ENCODE measurements around the gene ZNF112. TPM values are rescaled to one million over a fixed set of nuclear protein-coding genes. Genes with fewer than 3 reads are reported as not detected.
A peak's percentile ranks its signal among the peaks of the same experiment; 100 is the strongest.
"Not testable (repeated sequence)": the region's sequence is repeated elsewhere in the genome, so short reads cannot be mapped to it uniquely, and the experiment has no call there.

ZNF112 gene
- polyA plus RNA-seq, 1 of the 3 experiments (the other 2 are of a cell fraction): 2.5 TPM

GRCh38 chr19:44341794-44342193, 14.7 kb downstream of the ZNF112 start:
- WGBS (ENCODE audit: low lambda C conversion rate): 86% methylated on average over 2 of the region's 2 CpGs
- Histone ChIP-seq H3K9me3 (0 out of 2 replicates have a peak, but pooled peaks cover 5% of the 10 kb centered on the region), H3K9ac (no peak overlapping the region), H3K27me3 (ENCODE audit: insufficient read depth) (no peaks in the 10 kb centered on the region), H3F3A (replicated peaks; ENCODE audit: insufficient read depth) (no peaks in the 10 kb centered on the region), H3K9me2 (no peaks in the 10 kb centered on the region), H2AFZ (ENCODE audit: low read depth) (no peak overlapping the region), H4K20me1 (ENCODE audit: insufficient read depth) (no peaks in the 10 kb centered on the region), H3K79me2 (ENCODE audit: insufficient read depth) (peaks cover 13% of the 10 kb centered on the region; the same call in 1 of the 2 replicates), H3K4me2 (no peak overlapping the region), H3K36me3 (replicated peaks in 1 of 2; ENCODE audit: control insufficient read depth in 1 of 2, insufficient read depth in 2 of 2, low read length in 1 of 2) (peaks cover 49 to 61% of the 10 kb centered on the region in 2 experiments), H3K4me3 (ENCODE audit: low read depth in 2 of 2, low read length in 1 of 2) (no peak overlapping the region), H3K27ac (ENCODE audit: low read depth in 2 of 2, low read length in 1 of 2) (no peak overlapping the region), H3K4me1 (ENCODE audit: control insufficient read depth in 1 of 2, insufficient read depth in 2 of 2, low read depth in 1 of 2, low read length in 1 of 2) (no peaks in the 10 kb centered on the region)
- no peak for DNase-seq
- ChIA-PET CTCF (no interaction called here), POLR2A (no interaction called here)
- TF ChIP-seq NFIC (IDR thresholded peaks at IDR 0.05; ENCODE audit: borderline replicate concordance) (no peak), FOXM1 (IDR thresholded peaks at IDR 0.05; ENCODE audit: low read depth) (no peak), USF2 (IDR thresholded peaks at IDR 0.05; ENCODE audit: borderline replicate concordance, low read depth, low read length) (no peak), TCF12 (IDR thresholded peaks at IDR 0.05) (no peak), EP300 (IDR thresholded peaks at IDR 0.05; ENCODE audit: borderline replicate concordance in 1 of 2, low read depth in 1 of 2, low read length in 1 of 2) (no peak), POLR2AphosphoS5 (IDR thresholded peaks at IDR 0.05; ENCODE audit: low read depth, low read length) (no peak), SIN3A (IDR thresholded peaks at IDR 0.05; ENCODE audit: borderline replicate concordance, low read depth, low read length) (no peak), IRF3 (IDR thresholded peaks at IDR 0.05; ENCODE audit: low read depth, low read length) (no peak), GATA2 (CRISPR knock-in tag; IDR thresholded peaks at IDR 0.05) (no peak), YY1 (IDR thresholded peaks at IDR 0.05; ENCODE audit: low read depth) (no peak), CTCF (IDR thresholded peaks at IDR 0.05) (no peak), TEAD4 (IDR thresholded peaks at IDR 0.05; ENCODE audit: borderline replicate concordance, insufficient read depth) (no peak), RXRA (IDR thresholded peaks at IDR 0.05; ENCODE audit: borderline replicate concordance, low read depth) (no peak), FOSL2 (IDR thresholded peaks at IDR 0.05; ENCODE audit: borderline replicate concordance, low read depth) (no peak), NRF1 (IDR thresholded peaks at IDR 0.05; ENCODE audit: low read depth, low read length) (no peak), RCOR1 (IDR thresholded peaks at IDR 0.05; ENCODE audit: low read length) (no peak)
- TF ChIP-seq, protein P1, sequence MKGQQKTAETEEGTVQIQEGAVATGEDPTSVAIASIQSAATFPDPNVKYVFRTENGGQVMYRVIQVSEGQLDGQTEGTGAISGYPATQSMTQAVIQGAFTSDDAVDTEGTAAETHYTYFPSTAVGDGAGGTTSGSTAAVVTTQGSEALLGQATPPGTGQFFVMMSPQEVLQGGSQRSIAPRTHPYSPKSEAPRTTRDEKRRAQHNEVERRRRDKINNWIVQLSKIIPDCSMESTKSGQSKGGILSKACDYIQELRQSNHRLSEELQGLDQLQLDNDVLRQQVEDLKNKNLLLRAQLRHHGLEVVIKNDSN (IDR thresholded peaks at IDR 0.05; ENCODE audit: borderline replicate concordance, low read depth): no peak
- TF ChIP-seq, protein P2, sequence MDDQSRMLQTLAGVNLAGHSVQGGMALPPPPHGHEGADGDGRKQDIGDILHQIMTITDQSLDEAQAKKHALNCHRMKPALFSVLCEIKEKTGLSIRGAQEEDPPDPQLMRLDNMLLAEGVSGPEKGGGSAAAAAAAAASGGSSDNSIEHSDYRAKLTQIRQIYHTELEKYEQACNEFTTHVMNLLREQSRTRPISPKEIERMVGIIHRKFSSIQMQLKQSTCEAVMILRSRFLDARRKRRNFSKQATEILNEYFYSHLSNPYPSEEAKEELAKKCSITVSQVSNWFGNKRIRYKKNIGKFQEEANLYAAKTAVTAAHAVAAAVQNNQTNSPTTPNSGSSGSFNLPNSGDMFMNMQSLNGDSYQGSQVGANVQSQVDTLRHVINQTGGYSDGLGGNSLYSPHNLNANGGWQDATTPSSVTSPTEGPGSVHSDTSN (IDR thresholded peaks at IDR 0.05): no peak

- H2AFZ ChIP-seq (ENCODE audit: low read depth); H3K79me2 ChIP-seq (ENCODE audit: insufficient read depth); POLR2A ChIA-PET; H3K9ac ChIP-seq; H3K4me1 ChIP-seq (ENCODE audit: control insufficient read depth in 1 of 2, insufficient read depth in 2 of 2, low read depth in 1 of 2, low read length in 1 of 2); H4K20me1 ChIP-seq (ENCODE audit: insufficient read depth); CTCF ChIA-PET; DNase-seq; H3K4me2 ChIP-seq; H3K9me2 ChIP-seq; H3K27me3 ChIP-seq (ENCODE audit: insufficient read depth); H3F3A ChIP-seq (replicated peaks; ENCODE audit: insufficient read depth); H3K27ac ChIP-seq (ENCODE audit: low read depth in 2 of 2, low read length in 1 of 2): not testable (repeated sequence)
- H3K36me3 ChIP-seq (replicated peaks in 1 of 2; ENCODE audit: control insufficient read depth in 1 of 2, insufficient read depth in 2 of 2, low read length in 1 of 2): peaks cover 79 to 91% of the 10 kb centered on the region in 2 experiments
- peaks cover 23% of the 10 kb centered on the region for H3K9me3 ChIP-seq
- H3K4me3 ChIP-seq (ENCODE audit: low read depth in 2 of 2, low read length in 1 of 2): peak overlapping the region in 1 of 2 experiments; percentile 22; a peak in 1 of 4 replicates
- 87% methylated on average over 3 of the region's 3 CpGs for WGBS (ENCODE audit: low lambda C conversion rate)
Measured at GRCh38 chr19:44334639-44335038, 21.8 kb downstream of the ZNF112 start.

All from SK-N-SH (cell line).